ENCODE measurements around the gene CSNK1D.

DNA sequence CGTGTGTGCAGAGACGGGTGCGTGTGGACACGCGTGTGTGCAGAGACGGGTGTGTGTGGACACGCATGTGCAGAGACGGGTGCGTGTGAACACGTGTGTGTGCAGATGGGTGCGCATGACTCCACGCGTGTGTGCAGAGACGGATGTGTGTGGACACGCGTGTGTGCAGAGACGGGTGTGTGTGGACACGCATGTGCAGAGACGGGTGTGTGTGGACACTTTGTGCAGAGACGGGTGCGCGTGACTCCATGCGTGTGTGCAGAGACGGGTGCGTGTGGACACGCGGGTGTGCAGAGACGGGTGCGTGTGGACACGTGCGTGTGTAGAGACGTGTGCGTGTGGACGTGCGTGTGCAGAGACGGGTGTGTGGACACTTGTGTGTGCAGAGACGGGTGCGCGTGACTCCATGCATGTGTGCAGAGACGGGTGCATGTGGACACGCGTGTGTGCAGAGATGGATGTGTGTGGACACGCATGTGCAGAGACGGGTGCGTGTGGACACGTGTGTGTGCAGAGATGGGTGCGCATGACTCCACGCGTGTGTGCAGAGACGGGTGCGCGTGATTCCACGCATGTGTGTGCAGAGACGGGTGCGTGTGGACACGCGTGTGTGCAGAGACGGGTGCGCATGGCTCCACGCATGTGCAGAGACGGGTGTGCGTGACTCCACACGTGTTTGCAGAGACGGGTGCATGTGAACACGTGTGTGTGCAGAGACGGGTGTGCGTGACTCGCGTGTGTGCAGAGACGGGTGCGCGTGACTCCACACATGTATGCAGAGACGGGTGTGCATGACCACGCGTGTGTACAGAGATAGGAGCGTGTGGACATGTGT is 45.5 kb upstream of the CSNK1D start:
- TF ChIP-seq CTCF (IDR thresholded peaks at IDR 0.05) (no peak), POLR2A (IDR thresholded peaks at IDR 0.05) (no peak)

Data from body of pancreas (tissue), 4 donors.